Stimulated activated CD4-positive, alpha-beta T cell treated with anti-CD3 and anti-CD28 coated beads, Interleukin-4, amount 100 ng/mL, for 4 hours (primary cell): ENCODE measurements around the gene PREX1.
A peak's percentile ranks its signal among the peaks of the same experiment; 100 is the strongest.
"Not testable (repeated sequence)": the region's sequence is repeated elsewhere in the genome, so short reads cannot be mapped to it uniquely, and the experiment has no call there.

ENCODE experiments used
- DNase-seq, 2 experiments: peaks; one replicate each; pipeline ENCODE4 v3.0.0-alpha.2; 2020

Gene PREX1, protein sequence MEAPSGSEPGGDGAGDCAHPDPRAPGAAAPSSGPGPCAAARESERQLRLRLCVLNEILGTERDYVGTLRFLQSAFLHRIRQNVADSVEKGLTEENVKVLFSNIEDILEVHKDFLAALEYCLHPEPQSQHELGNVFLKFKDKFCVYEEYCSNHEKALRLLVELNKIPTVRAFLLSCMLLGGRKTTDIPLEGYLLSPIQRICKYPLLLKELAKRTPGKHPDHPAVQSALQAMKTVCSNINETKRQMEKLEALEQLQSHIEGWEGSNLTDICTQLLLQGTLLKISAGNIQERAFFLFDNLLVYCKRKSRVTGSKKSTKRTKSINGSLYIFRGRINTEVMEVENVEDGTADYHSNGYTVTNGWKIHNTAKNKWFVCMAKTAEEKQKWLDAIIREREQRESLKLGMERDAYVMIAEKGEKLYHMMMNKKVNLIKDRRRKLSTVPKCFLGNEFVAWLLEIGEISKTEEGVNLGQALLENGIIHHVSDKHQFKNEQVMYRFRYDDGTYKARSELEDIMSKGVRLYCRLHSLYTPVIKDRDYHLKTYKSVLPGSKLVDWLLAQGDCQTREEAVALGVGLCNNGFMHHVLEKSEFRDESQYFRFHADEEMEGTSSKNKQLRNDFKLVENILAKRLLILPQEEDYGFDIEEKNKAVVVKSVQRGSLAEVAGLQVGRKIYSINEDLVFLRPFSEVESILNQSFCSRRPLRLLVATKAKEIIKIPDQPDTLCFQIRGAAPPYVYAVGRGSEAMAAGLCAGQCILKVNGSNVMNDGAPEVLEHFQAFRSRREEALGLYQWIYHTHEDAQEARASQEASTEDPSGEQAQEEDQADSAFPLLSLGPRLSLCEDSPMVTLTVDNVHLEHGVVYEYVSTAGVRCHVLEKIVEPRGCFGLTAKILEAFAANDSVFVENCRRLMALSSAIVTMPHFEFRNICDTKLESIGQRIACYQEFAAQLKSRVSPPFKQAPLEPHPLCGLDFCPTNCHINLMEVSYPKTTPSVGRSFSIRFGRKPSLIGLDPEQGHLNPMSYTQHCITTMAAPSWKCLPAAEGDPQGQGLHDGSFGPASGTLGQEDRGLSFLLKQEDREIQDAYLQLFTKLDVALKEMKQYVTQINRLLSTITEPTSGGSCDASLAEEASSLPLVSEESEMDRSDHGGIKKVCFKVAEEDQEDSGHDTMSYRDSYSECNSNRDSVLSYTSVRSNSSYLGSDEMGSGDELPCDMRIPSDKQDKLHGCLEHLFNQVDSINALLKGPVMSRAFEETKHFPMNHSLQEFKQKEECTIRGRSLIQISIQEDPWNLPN (N-terminal part only)

DNA sequence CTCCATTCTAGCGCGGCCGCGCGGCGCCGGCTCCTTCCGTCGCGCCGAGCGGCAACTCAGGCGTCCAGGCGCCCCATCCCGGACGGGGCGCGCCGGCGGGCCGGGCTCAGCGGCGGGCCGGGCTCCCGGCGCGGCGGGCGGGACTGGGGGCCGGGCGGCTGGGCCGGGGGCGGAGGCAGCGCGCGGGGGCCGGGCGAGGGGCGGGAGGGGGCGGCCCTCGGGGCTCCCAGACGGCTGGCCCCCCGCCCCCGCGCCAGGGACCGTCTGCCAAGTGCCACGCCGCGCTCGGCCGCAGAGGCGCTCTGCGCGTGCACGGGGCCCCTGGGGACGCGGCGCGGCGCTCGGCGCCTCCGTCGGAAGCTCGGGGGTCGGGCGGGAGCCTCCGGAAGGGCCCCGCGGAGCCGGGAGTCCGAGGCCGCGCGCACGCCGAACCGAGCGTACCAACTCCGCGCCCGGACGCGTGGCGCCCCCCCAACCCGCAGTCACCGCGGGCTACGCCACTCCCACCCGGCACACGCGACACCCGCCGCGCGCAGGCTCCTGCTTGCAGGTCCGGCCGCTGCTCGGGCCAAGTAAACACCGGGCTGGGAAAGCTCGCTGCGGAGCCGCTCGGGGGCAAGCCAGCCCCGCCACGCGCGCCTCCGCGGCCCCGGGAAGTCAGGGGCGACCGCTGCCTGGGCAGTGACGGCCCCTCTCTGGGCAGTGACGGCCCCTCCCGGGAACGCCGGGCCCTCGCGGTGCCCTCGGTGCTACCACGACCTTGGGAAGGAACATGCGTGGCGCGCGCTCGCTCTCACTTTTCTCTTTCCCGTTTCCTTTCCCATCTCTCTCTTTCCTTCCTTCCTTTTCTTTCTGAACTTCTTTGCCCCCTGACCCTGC lies at the start of gene PREX1:
TSS of gene PREX1 (minus strand) at position 145 of the 879 bp plus-strand sequence. CDS start at position 6, 139 bp downstream.
- peak; percentile 64 to 80 for DNase-seq

DNA sequence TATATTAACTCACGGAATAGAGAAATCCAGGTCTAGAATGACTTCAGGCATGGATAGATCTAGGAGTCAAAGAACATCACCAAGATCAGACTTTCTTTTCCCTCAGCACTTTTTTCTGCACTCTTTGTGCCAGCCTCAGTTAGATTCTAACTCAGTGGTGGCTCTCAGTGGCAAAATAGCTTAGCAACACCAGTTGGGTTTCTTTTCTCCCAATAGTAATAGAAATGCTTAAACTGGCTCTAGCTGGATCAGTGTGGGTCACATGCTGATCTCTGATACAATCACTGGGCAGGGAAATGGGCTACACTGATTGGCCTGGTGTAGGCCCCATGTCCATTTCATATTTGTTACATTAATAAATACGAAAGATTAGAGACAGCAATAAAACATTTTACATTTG lies 49.5 kb upstream of the PREX1 start:
- DNase-seq = no peak

DNA sequence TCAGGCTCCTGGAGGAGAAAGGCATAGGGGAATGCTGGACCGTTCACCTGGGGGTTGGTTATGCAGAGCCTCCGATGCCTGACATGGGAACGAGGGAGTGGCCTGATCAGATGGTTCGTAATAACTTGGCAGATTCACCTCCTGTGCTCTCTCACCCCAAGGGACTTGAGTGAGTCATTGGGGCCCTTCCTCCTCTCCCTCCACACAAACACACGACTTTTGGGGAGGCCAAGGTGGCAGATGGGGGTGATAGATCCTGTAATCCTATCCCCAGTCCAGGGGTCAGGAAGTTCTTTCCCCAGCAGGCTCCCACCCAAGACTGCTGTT lies 48.1 kb upstream of the PREX1 start:
- DNase-seq = no peak

DNA sequence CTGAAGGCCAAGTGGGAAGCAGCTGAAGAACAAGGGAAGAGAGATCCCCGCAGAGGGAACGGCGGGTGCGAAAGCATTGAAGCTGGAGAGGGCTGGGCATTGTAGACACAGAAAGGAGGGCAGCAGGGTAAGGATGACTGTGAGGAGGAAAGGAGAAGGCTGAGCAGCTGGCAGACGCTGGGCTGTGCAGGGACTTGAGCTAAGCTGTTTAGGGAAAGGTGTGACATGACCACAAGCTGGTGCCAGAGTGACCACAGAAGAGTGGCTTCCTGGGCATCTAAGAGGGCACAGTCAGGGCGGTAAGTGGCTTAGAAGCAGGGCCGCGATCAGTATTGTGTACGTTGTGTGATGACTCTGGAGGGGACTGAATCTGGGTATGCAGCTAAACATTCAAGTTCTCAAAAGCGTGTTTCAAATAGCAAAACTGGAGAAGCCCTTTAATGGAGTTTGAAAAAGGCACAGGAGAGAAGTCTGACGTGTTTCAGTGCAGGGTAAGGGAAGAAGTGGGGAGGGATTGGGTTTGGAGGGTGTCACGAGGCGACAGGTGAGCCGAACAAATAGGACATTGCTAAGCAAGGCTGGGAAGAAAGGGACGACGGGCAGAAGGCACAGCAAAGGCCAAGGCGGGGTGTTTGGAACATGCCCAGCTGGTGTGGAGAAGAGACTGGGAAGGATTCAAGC lies 47.6 kb upstream of the PREX1 start:
- no peak for DNase-seq

DNA sequence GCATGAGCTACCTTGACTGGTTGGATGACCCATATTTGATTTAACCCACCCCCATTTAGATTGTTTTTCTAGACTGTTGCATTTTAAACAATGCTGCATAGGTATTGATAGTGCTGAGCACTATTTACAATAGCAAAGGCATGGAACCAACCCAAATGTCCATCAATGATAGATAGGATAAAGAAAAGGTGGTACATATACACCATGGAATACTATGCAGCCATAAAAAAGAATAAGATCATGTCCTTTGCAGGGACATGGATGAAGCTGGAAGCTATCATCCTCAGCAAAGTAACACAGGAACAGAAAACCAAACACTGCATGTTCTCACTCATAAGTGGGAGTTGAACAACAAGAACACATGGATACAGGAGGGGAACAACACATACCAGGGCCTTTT lies 41.6 kb upstream of the PREX1 start:
- DNase-seq = not testable (repeated sequence)

DNA sequence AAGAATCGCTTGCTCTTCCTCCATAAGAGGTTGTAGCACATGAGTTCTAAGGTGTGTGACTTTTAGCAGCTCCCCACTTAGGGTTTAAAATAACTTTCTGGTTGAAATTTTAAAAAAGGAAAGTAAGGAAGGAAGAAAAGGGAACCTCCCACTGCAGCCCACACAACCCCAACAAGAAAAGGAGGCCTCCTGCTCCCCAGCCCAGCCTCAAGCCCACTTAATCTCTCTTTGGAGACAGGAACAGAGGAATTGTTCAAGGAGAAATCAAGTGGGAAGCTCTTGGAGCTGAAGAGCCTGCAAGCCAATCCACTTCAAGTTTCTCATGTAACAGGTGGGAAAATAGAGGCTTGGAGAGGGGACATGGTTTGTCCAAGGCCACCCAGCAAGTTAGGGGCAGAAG lies 39.1 kb upstream of the PREX1 start:
- no peak for DNase-seq

DNA sequence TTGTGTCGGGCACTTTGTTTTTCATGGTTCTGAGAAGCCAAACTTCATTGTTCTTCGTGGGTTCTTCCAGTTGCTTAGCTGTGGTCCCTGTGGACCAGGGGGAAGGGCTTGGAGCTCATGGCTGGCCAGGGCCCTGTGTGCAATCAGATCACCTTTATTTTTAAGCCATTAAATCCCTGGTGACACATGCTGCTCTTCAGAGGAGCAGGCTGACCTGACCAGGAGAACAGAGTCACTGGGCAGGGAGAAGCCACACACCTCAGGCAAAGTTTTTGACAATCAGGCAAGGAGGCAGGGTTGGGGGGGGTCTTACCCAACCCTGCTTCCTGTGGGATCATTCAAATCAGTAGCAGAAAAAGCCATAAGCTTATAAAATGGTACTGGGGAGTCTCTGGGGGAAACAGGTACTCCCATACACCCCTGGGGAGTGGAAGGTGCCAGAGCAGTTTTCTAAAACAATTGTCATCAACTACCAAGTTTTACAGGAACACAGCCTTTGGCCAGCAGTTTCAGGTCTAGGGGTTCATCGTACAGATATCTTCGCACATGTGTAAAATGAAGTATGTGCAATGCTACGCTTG lies 37.0 kb upstream of the PREX1 start:
- DNase-seq = no peak

DNA sequence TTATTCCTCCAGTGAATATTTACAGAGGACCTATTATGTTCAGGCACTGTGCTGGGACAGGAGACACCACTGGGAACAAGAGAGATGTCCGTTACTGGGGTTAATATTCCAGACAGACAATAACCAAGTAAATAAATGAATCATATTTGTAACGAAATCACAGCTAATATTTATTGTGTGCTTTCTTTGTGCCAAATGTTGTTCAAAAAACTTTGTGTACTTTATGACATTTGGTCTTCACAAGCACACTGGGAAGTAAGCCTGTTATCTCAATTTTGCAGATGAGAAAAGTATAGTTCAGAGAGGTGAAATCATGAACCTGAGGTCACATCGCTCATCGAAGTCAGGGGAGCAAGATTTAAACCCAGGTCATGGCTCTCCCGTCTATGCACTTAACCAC lies 36.5 kb upstream of the PREX1 start:
- no peak for DNase-seq

DNA sequence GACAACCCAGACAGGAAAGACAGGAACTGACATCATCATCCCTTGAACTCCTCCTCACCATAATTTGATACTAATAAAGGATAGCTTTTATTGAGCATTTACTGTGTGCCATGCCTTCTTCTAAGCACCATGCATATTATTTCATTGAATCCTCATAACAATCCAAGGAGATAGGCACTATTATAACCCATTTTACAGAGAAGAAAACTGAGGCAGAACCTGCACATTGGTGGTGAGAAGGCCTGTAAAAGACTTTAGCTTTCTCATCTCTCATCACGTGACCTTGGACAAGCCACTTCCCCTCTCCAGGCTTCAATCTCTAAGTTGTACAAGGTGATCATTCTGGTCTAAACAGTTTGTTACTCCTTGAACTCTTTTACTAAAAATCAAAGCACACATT lies 34.5 kb upstream of the PREX1 start:
- no peak for DNase-seq

DNA sequence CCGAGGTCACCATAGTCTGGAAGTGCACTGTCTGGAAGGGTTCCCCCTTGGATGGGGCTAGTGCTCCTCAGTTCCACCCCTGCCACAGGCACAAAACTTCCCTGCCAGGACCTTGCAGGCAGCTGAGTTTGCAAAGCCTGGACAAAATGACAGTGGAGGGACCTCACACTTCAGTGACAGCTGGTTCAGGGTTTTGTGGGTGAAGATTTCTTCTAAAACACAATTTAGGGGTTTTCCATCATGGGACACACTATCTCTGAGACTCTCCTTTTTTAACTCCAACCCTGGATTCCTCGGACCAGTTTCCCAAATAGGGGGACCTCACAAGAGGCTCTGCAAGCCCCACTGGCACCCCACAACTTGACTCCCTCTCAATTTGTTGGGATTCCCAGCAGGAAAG lies 33.6 kb upstream of the PREX1 start:
- no peak for DNase-seq

DNA sequence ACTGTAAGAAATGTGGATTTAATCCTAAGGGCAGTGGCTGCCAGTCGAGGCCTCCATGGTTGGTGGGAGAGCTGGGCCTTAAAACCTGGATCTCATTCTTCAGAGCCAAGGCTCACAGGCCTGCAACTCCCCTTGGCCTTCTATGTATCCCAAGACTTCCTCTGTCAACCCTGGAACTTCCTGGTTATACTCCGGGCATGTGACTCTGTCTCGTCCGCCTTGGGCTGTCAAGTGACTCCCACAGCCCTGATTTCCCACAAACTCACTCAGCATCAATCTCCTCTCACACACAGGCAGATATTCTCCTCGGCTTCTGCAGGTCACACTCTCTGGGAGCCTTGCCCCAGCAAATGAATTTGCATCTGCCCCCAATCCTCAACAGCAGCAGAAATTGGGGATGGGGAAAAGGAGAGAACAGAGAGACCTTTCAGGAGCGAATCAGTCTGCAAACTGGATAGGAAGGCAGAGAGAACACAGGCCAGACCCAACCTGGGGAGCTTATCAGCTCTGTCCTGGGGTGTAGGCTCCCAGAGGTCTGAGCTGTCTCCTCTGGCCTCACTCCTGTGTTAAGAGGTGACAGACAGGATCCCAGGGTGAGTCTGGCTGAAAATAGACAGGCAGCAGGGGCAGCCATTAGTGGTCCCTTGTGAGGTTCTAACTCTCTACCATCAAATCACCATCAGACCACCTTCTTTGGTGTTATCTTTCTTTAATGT lies 30.4 kb upstream of the PREX1 start:
- DNase-seq = no peak

DNA sequence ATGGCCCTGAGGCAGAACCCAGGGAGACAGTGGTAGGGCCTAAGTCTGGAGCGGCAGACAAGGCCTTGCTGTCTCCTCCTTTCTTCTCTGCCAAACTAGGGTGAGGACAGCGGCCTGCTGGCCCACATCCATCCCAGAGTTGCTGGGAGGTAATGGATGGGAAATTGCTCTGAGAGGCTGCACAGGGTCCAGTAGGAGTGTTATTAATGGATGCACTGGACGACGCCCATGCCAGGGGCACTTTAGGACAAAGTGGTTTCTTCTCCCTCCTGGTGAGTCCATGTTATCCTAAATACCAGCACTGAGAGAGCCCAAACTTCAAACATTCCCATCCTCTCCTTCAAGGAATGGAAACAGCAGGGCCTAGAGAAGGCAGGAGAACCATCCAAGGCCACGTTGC lies 28.3 kb upstream of the PREX1 start:
- DNase-seq = no peak

DNA sequence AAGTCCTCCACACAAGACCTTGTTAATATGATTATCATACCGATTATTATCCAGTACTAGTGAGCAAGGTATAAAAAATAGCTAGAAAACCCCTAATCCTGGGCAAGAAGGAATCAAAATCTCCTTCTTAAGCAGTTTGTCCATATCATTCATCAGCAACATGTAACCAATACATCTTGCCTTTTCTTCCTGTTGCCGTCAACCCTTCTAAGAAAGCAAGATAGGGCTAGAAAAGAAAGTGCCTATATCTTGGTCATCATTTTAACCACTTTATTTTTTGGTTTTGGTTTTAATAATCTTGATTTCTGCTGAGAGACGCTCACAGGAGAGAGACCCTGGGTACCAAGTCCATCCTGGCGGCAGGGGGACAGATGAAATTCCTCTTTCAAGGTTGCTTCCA lies 27.2 kb upstream of the PREX1 start:
- no peak for DNase-seq

DNA sequence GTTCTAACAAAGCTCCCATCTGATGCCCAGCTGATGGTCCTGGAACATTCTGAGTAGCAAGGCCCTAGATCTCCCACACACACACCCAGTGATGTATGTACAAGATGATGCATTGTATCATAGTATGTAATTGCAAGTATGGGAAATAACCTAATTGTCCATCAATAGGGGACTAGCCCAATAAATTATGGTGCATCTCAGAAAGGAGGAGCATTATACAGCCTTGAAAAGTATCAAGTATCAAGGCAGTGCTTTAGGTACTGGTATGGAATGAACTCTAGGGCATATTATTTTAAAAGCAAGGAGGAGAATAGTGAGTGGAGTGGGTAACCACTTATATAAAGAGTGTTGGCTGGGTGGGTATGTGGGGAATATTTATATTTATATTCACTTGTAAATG lies 24.8 kb upstream of the PREX1 start:
- DNase-seq = no peak

DNA sequence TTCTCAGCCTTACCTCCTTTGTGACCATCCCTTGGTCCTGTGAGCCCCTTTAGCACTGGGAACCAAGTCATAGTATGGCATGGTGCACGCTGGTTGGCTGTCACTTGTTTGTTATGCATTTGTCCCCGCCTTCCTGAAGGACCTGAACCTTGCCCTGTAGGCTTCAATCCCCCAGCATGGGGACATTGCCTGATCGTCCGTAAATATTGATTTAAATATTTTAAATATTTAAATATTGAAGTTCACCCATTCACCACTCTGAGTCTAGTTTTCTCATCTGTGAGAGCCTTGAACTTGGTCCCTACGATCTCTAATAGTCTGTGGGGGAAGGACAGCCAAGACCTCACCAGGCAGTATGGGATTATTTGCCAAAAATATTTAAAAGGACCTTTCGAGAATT lies 23.8 kb upstream of the PREX1 start:
- no peak for DNase-seq

DNA sequence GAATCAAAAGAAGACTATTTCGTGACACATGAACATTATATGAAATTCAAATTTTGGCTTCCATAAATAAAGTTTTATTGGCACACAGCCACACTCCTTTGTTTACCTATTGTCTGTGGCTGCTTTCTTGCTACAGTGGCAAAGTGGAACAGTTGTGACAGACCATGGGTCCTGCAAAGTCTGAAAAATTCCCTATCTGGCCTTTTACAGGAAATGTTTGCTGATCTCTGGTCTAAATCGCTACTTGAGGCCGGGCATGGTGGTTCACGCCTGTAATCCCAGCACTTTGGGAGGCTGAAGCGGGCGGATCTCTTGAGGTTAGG lies 23.1 kb upstream of the PREX1 start:
- no peak for DNase-seq

DNA sequence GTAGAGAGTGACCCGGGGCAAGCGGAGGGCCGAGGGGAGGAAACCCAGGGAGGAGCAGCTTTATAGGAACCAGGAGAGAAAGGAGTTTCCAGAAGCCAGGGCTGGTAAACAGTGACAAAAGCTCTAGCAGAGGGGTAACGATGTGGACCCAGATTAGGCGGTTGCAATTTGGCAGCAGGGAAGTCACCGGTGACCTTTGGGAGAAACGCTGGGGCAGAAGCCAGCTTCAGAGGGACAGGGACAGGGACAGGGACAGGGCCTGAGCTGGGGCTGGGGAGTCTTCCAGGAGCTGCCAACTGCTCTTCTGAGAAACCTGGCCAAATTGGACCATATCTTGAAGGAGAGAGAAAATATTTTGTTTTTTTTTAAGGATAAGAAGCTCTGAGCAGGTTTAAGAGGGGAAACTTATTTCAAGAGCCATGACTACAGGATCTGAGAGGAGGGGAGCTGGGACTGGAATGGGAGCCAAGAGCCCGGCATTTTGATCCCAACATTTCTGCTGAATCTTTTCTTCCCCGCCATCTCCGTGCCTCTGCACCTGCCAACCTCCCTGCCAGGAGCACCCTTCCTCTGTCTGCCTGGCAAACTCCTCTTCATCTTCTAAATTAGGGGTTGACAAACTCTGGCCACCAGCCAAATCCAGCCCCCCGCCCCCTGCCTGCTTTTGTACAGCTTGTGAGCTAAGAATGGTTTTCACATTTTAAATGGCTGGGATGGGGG lies 22.6 kb upstream of the PREX1 start:
- DNase-seq = no peak

DNA sequence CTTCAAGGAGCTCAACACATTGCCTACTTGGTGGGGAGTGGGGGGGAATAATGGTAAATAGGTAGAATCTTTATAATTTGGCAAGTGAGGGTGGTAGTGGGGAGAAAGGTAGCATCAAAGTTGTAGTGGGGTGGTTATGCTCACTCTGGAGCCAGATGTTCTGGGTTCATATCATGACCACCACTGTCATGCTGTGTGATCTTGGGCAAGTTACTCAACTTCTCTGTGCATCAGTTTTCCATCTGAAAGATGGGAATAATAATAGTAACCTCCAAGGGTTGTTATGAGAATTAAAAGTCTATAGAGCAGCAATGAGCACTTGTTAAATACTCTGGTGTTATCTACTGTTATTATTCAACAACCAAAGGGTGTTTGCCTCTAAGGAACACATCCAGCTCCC lies 22.0 kb upstream of the PREX1 start:
- no peak for DNase-seq

DNA sequence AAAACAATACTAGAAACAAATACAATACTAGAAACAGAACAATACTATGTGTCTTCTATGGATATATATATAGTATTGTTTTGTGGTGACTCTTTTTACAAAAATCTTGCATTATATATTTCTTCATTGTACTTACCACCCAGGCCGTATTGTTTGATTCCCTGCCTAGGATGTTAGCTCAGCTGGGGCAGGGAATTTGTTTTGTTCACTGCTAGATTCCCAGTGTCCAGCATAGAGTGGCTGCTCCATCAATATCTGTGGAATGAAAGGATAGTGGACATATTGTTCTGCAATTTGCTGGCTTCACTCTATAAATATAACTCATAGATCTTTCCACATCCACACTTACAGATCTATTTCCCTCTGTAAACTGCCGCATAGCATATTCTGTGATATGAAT lies 21.5 kb upstream of the PREX1 start:
- no peak for DNase-seq
